Glutamatergic neuron (in vitro differentiated cells): ENCODE results near the gene KAZALD1. TPM values are rescaled to one million over a fixed set of nuclear protein-coding genes. Genes with fewer than 3 reads are reported as not detected.

Source experiments
- DNase-seq: peaks from one replicate; pipeline ENCODE4 v3.0.0; 2022
- H3K27ac Mint-ChIP-seq: one replicate; pipeline ENCODE4 v1.8.0; 2020; ENCODE audit warnings: mild to moderate bottlenecking, mixed read lengths, inconsistent platforms; ENCODE audit not compliant: unreplicated experiment
- H3K27me3 Mint-ChIP-seq: one replicate; pipeline ENCODE4 v1.8.0; 2020; ENCODE audit warnings: mild to moderate bottlenecking, moderate library complexity, mixed read lengths, inconsistent platforms; ENCODE audit not compliant: unreplicated experiment
- H3K36me3 Mint-ChIP-seq: one replicate; pipeline ENCODE4 v1.8.0; 2020; ENCODE audit warnings: mild to moderate bottlenecking, mixed read lengths, inconsistent platforms; ENCODE audit not compliant: unreplicated experiment
- H3K4me1 Mint-ChIP-seq: one replicate; pipeline ENCODE4 v1.8.0; 2020; ENCODE audit warnings: mild to moderate bottlenecking, low read depth, mixed read lengths, inconsistent platforms; ENCODE audit not compliant: unreplicated experiment
- H3K4me3 Mint-ChIP-seq: one replicate; pipeline ENCODE4 v1.8.0; 2020; ENCODE audit warnings: mild to moderate bottlenecking, mixed read lengths, inconsistent platforms; ENCODE audit not compliant: unreplicated experiment
- H3K9me3 Mint-ChIP-seq: one replicate; pipeline ENCODE4 v1.8.0; 2020; ENCODE audit warnings: mild to moderate bottlenecking, moderate library complexity, mixed read lengths, inconsistent platforms; ENCODE audit not compliant: unreplicated experiment
- total RNA-seq: library from RNA; stranded (reverse); fragmentation: NEBNext Ultra II Directional; extraction: Animal tissue kit (Norgen Biotek cat#: 25700); gene quantifications from one replicate; pipeline ENCODE4 v1.2.1, GENCODE V29; 2021; ENCODE audit not compliant: unreplicated experiment
- TF ChIP-seq, protein P1 (sequence below): fragments of 200-600 bp; sonication (generic); IDR thresholded peaks from one replicate; pipeline ENCODE4 v1.5.0; 2021; ENCODE audit not compliant: partially characterized antibody, unreplicated experiment

Gene KAZALD1
- total RNA-seq, 1 donor from 2014 or later: 0.59 TPM

GRCh38 chr10:101110856-101111523 is 49.2 kb downstream of the KAZALD1 start:
- DNase-seq: no peak
- H3K4me1 Mint-ChIP-seq: peaks cover 17% of the 10 kb centered on the region
- no peak overlapping the region for H3K27ac Mint-ChIP-seq
- H3K4me3 Mint-ChIP-seq: no peak overlapping the region
- peaks cover 4% of the 10 kb centered on the region for H3K9me3 Mint-ChIP-seq
- H3K27me3 Mint-ChIP-seq: peaks cover 10% of the 10 kb centered on the region
- H3K36me3 Mint-ChIP-seq: no peaks in the 10 kb centered on the region
- TF ChIP-seq, protein P1, sequence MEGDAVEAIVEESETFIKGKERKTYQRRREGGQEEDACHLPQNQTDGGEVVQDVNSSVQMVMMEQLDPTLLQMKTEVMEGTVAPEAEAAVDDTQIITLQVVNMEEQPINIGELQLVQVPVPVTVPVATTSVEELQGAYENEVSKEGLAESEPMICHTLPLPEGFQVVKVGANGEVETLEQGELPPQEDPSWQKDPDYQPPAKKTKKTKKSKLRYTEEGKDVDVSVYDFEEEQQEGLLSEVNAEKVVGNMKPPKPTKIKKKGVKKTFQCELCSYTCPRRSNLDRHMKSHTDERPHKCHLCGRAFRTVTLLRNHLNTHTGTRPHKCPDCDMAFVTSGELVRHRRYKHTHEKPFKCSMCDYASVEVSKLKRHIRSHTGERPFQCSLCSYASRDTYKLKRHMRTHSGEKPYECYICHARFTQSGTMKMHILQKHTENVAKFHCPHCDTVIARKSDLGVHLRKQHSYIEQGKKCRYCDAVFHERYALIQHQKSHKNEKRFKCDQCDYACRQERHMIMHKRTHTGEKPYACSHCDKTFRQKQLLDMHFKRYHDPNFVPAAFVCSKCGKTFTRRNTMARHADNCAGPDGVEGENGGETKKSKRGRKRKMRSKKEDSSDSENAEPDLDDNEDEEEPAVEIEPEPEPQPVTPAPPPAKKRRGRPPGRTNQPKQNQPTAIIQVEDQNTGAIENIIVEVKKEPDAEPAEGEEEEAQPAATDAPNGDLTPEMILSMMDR: no peak

- TF ChIP-seq, protein P1: no peak
- peaks cover 9% of the 10 kb centered on the region for H3K27me3 Mint-ChIP-seq
- H3K9me3 Mint-ChIP-seq: peaks cover 4% of the 10 kb centered on the region
- H3K27ac Mint-ChIP-seq: no peak overlapping the region
- no peak for DNase-seq
- peaks cover 15% of the 10 kb centered on the region for H3K4me1 Mint-ChIP-seq
- no peak overlapping the region for H3K4me3 Mint-ChIP-seq
- no peaks in the 10 kb centered on the region for H3K36me3 Mint-ChIP-seq
Observed at GRCh38 chr10:101111547-101111946, 49.8 kb downstream of the KAZALD1 start.

DNA sequence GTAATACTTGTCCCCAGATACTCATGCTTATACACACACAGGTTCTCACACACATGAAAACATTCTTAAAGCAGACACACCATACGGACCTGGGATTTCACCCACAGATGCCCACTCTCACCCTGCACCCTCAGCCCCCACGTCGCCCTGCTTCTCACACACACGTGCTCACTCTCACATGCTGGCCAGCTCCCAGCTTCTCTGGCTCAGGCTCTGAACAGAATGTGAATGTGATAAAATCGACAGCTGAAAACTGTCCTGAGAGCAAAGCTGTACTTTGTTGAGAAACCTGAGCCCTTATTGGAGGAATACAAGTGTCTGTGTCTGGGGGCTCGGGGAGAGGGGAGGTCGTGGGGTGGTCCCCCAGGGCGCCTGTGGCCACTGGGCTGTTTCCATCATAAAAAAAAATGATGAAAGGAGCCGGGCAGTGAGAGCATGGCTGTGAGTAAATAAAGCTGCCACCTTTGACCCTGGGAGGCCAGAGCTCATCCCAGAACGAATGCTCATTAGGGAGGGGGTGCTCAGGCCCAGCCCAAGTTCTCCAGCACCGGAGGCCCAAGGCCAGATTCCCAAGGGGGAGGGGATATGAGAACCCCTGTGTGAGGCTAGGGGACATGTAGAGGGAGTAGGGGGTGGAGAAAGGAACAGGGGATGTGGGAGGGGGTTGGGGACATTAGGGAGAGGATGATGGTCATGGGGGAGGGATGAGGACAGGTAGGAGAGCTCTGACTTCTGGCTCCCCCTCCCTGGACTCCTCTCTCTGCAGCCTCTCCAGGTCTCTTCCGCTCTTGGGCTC is 51.2 kb downstream of the KAZALD1 start:
- peaks cover 6% of the 10 kb centered on the region for H3K27me3 Mint-ChIP-seq
- TF ChIP-seq, protein P1: no peak

DNA sequence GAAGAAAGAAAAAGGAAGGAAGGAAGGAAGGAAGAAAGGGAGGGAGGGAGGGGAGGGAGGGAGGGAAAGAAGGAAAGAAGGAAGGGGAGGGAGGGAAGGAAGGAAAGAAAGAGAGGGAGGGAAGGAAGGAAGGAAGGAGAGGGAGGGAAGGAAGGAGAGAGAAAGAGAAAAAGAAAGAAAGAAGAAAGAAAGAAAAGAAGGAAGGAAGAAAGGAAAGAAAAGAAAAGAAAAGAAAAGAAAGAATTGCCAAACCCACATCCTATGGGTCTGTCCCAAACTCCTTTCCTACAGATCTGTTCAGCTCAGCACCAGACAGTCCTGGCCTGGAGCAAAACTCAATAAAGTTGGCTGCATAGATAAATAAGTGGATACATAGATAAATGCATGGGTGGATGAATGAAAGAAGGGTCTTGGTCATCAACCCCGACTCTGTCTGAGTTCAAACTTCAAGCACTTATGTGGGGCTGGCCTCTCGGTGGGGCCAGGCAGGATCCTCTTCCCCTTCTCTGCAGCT is 52.2 kb downstream of the KAZALD1 start:
- DNase-seq: no peak
- Mint-ChIP-seq H3K36me3 (no peaks in the 10 kb centered on the region), H3K4me3 (no peak overlapping the region), H3K27me3 (peaks cover 7% of the 10 kb centered on the region), H3K4me1 (peaks cover 8% of the 10 kb centered on the region), H3K9me3 (peaks cover 3% of the 10 kb centered on the region), H3K27ac (no peak overlapping the region)
- TF ChIP-seq, protein P1: no peak

More for the DNA sequence above, 51.2 kb downstream of the KAZALD1 start:
- Mint-ChIP-seq H3K4me3 (peak overlapping the region; percentile 20), H3K9me3 (peaks cover 2% of the 10 kb centered on the region), H3K4me1 (peaks cover 8% of the 10 kb centered on the region), H3K36me3 (no peaks in the 10 kb centered on the region), H3K27ac (peak overlapping the region; percentile 75)
- no peak for DNase-seq
